ENCODE measurements around the gene USP20. TPM values are rescaled to one million over a fixed set of nuclear protein-coding genes. Genes with fewer than 3 reads are reported as not detected.

Gene USP20
- total RNA-seq, 1 experiment from 2014 or later = 22.1 TPM

GRCh38 chr9:129863059-129863690 is 27.9 kb downstream of the USP20 start:
- CTCF ChIA-PET = interaction anchor here (1.1 kb wide), 1 partner anchor 11 kb away, joined by 3 read pairs; no protein-coding TSS in a partner anchor
- H3K4me3 ChIP-seq = no peak overlapping the region
- no peaks in the 10 kb centered on the region for H3K4me1 ChIP-seq (replicated peaks; ENCODE audit: insufficient read depth)
- no peak overlapping the region for H2AFZ ChIP-seq
- TF ChIP-seq CTCF (conservative IDR thresholded peaks at IDR 0.05) = no peak
- TF ChIP-seq EZH2 (IDR thresholded peaks at IDR 0.05; ENCODE audit: low read depth) = no peak
- no peaks in the 10 kb centered on the region for H4K20me1 ChIP-seq (ENCODE audit: insufficient read depth)
- H3K9me3 ChIP-seq (ENCODE audit: insufficient read depth, low read depth) = no peaks in the 10 kb centered on the region
- no peak overlapping the region for H3K4me2 ChIP-seq
- 0 out of 2 replicates have a peak, but pooled peaks cover 5% of the 10 kb centered on the region for H3F3A ChIP-seq (ENCODE audit: insufficient read depth, low read depth)
- no peaks in the 10 kb centered on the region for H3K79me2 ChIP-seq (ENCODE audit: low read depth)
- POLR2A ChIA-PET (ENCODE audit: unreplicated experiment) = interaction anchor here (0.6 to 0.8 kb wide), 2 partner anchors 114 to 1232 kb away, joined by 3 to 21 read pairs; no protein-coding TSS in a partner anchor
- no peaks in the 10 kb centered on the region for H3K9me2 ChIP-seq (ENCODE audit: insufficient read depth)
- H3K36me3 ChIP-seq (ENCODE audit: low read depth) = peaks cover 5% of the 10 kb centered on the region; the same call in 1 of the 2 replicates
- H3K27me3 ChIP-seq (ENCODE audit: insufficient read depth, low read depth) = no peaks in the 10 kb centered on the region
- no peak overlapping the region for H3K27ac ChIP-seq
- no TSS peak for BruUV-seq (replicated peaks)
- DNase-seq = peak; percentile 46 to 67
- intact Hi-C loops (cut with micrococcal nuclease; ENCODE audit: unreplicated experiment) = no loop called here

- BruUV-seq (replicated peaks) = no TSS peak
- no peak overlapping the region for H2AFZ ChIP-seq
- no peaks in the 10 kb centered on the region for H4K20me1 ChIP-seq (ENCODE audit: insufficient read depth)
- no peak overlapping the region for H3K4me3 ChIP-seq
- intact Hi-C loops (cut with micrococcal nuclease; ENCODE audit: unreplicated experiment) = no loop called here
- no peak overlapping the region for H3K27ac ChIP-seq
- peaks cover 5% of the 10 kb centered on the region; the same call in 1 of the 2 replicates for H3K36me3 ChIP-seq (ENCODE audit: low read depth)
- no peaks in the 10 kb centered on the region for H3K79me2 ChIP-seq (ENCODE audit: low read depth)
- no peak for DNase-seq
- H3K27me3 ChIP-seq (ENCODE audit: insufficient read depth, low read depth) = no peaks in the 10 kb centered on the region
- POLR2A ChIA-PET (ENCODE audit: unreplicated experiment) = interaction anchor here (0.6 kb wide), 1 partner anchor 709 kb away, joined by 3 read pairs; no protein-coding TSS in a partner anchor
- H3F3A ChIP-seq (ENCODE audit: insufficient read depth, low read depth) = no peaks in the 10 kb centered on the region
- H3K9me2 ChIP-seq (ENCODE audit: insufficient read depth) = no peaks in the 10 kb centered on the region
- H3K4me2 ChIP-seq = no peak overlapping the region
- TF ChIP-seq EZH2 (IDR thresholded peaks at IDR 0.05; ENCODE audit: low read depth) = no peak
- TF ChIP-seq CTCF (conservative IDR thresholded peaks at IDR 0.05) = no peak
- no peaks in the 10 kb centered on the region for H3K4me1 ChIP-seq (replicated peaks; ENCODE audit: insufficient read depth)
- no peaks in the 10 kb centered on the region for H3K9me3 ChIP-seq (ENCODE audit: insufficient read depth, low read depth)
- CTCF ChIA-PET = no interaction called here
Measured at GRCh38 chr9:129864991-129865647, 29.9 kb downstream of the USP20 start.

- Histone ChIP-seq H3K4me1 (replicated peaks; ENCODE audit: insufficient read depth) (no peaks in the 10 kb centered on the region), H3K9me3 (ENCODE audit: insufficient read depth, low read depth) (no peaks in the 10 kb centered on the region)
Measured at GRCh38 chr9:129865668-129866320, 30.5 kb downstream of the USP20 start.

More at GRCh38 chr9:129865668-129866320, 30.5 kb downstream of the USP20 start:
- no peak for TF ChIP-seq EZH2 (IDR thresholded peaks at IDR 0.05; ENCODE audit: low read depth)
- TF ChIP-seq CTCF (conservative IDR thresholded peaks at IDR 0.05) = no peak
- intact Hi-C loops (cut with micrococcal nuclease; ENCODE audit: unreplicated experiment) = no loop called here
- ChIA-PET CTCF (no interaction called here), POLR2A (ENCODE audit: unreplicated experiment) (no interaction called here)
- no peaks in the 10 kb centered on the region for H3K9me2 ChIP-seq (ENCODE audit: insufficient read depth)
- no peaks in the 10 kb centered on the region for H3F3A ChIP-seq (ENCODE audit: insufficient read depth, low read depth)
- H3K27ac ChIP-seq = no peak overlapping the region
- no peaks in the 10 kb centered on the region for H3K79me2 ChIP-seq (ENCODE audit: low read depth)
- no TSS peak for BruUV-seq (replicated peaks)
- no peak overlapping the region for H3K4me2 ChIP-seq
- H3K4me3 ChIP-seq = no peak overlapping the region
- DNase-seq = no peak
- H4K20me1 ChIP-seq (ENCODE audit: insufficient read depth) = no peaks in the 10 kb centered on the region
- H3K36me3 ChIP-seq (ENCODE audit: low read depth) = peaks cover 5% of the 10 kb centered on the region; the same call in 1 of the 2 replicates
- H2AFZ ChIP-seq = no peak overlapping the region
- H3K27me3 ChIP-seq (ENCODE audit: insufficient read depth, low read depth) = no peaks in the 10 kb centered on the region

Measured in PC-9 (cell line).